H9 (cell line): Measurements from ENCODE around the gene CHST15. TPM values are rescaled to one million over a fixed set of nuclear protein-coding genes. Genes with fewer than 3 reads are reported as not detected.

ENCODE experiments used
- DNase-seq: peaks from one replicate; pipeline ENCODE4 v3.0.0-alpha.2; 2017
- H2AFZ ChIP-seq: one replicate; pipeline ENCODE4 v1.6.1; 2013; ENCODE audit warnings: mild to moderate bottlenecking, low read length, control low read depth, moderate library complexity
- H2AK5ac ChIP-seq: 2 replicates; pipeline ENCODE4 v1.6.1; 2013; ENCODE audit warnings: low read length, control low read depth, mixed read lengths; ENCODE audit not compliant: insufficient read length
- H2BK120ac ChIP-seq: one replicate; pipeline ENCODE4 v1.6.1; 2013; ENCODE audit warnings: low read depth, mild to moderate bottlenecking, low read length, control low read depth, inconsistent platforms; ENCODE audit not compliant: poor library complexity, severe bottlenecking
- H2BK12ac ChIP-seq: 2 replicates; pipeline ENCODE4 v1.6.1; 2013; ENCODE audit warnings: low read length, control low read depth, mixed read lengths, low read depth; ENCODE audit not compliant: insufficient read length
- H2BK15ac ChIP-seq: 2 replicates; pipeline ENCODE4 v1.6.1; 2013; ENCODE audit warnings: low read depth, low read length, control low read depth
- H2BK20ac ChIP-seq: one replicate; pipeline ENCODE4 v1.6.1; 2013; ENCODE audit warnings: low read depth, mild to moderate bottlenecking, low read length, control low read depth, inconsistent platforms; ENCODE audit not compliant: poor library complexity, severe bottlenecking
- H2BK5ac ChIP-seq: 2 replicates; pipeline ENCODE4 v1.6.1; 2013; ENCODE audit warnings: low read length, control low read depth, mixed read lengths; ENCODE audit not compliant: insufficient read length
- H3K14ac ChIP-seq: 2 replicates; pipeline ENCODE4 v1.6.1; 2013; ENCODE audit warnings: low read length, control low read depth; ENCODE audit not compliant: insufficient read depth
- H3K18ac ChIP-seq: 2 replicates; pipeline ENCODE4 v1.6.1; 2013; ENCODE audit warnings: low read depth, mild to moderate bottlenecking, mixed read lengths, low read length, control low read depth; ENCODE audit not compliant: insufficient read length
- H3K23ac ChIP-seq: 2 replicates; pipeline ENCODE4 v1.6.1; 2013; ENCODE audit warnings: low read length, control low read depth, mixed read lengths, low read depth; ENCODE audit not compliant: insufficient read length
- H3K23me2 ChIP-seq: 2 replicates; pipeline ENCODE4 v1.6.1; 2013; ENCODE audit warnings: low read depth, mild to moderate bottlenecking, mixed read lengths, low read length, control low read depth; ENCODE audit not compliant: insufficient read length, poor library complexity, severe bottlenecking
- H3K27ac ChIP-seq: 2 replicates; pipeline ENCODE4 v1.5.1; 2013; ENCODE audit warnings: low read length, control low read depth, mixed read lengths, low read depth; ENCODE audit not compliant: insufficient read length
- H3K27me3 ChIP-seq: 2 replicates; pipeline ENCODE4 v1.6.1; 2013; ENCODE audit warnings: low read length, control low read depth, inconsistent platforms; ENCODE audit not compliant: insufficient read depth
- H3K4ac ChIP-seq: 2 replicates; pipeline ENCODE4 v1.6.1; 2013; ENCODE audit warnings: low read depth, mild to moderate bottlenecking, control low read depth, inconsistent platforms, low read length, moderate library complexity
- H3K4me1 ChIP-seq: 2 replicates; pipeline ENCODE4 v1.6.1; 2013; ENCODE audit warnings: low read length, control low read depth, inconsistent platforms; ENCODE audit not compliant: insufficient read depth
- H3K4me2 ChIP-seq: 2 replicates; pipeline ENCODE4 v1.6.1; 2013; ENCODE audit warnings: low read length, control low read depth, mixed read lengths; ENCODE audit not compliant: insufficient read length, insufficient read depth
- H3K56ac ChIP-seq: 2 replicates; pipeline ENCODE4 v1.6.1; 2013; ENCODE audit warnings: low read depth, mild to moderate bottlenecking, mixed read lengths, low read length, control low read depth; ENCODE audit not compliant: insufficient read length
- H3K79me1 ChIP-seq: 2 replicates; pipeline ENCODE4 v1.6.1; 2013; ENCODE audit warnings: low read depth, mild to moderate bottlenecking, moderate library complexity, low read length, control low read depth, inconsistent platforms; ENCODE audit not compliant: insufficient read depth, poor library complexity, severe bottlenecking
- H3K79me2 ChIP-seq: 2 replicates; pipeline ENCODE4 v1.6.1; 2013; ENCODE audit warnings: low read length, control low read depth, inconsistent platforms; ENCODE audit not compliant: insufficient read depth
- H3K9ac ChIP-seq: 2 replicates; pipeline ENCODE4 v1.6.1; 2013; ENCODE audit warnings: low read length, control low read depth, mixed read lengths; ENCODE audit not compliant: insufficient read length; ENCODE audit errors: extremely low read depth
- H3K9me3 ChIP-seq: one replicate; pipeline ENCODE4 v1.6.1; 2013; ENCODE audit warnings: low read depth, low read length, inconsistent platforms; ENCODE audit not compliant: control insufficient read depth
- H3T11ph ChIP-seq: one replicate; pipeline ENCODE4 v1.6.1; 2013; ENCODE audit warnings: mild to moderate bottlenecking, low read length, control low read depth, inconsistent platforms
- H4K20me1 ChIP-seq: one replicate; pipeline ENCODE4 v1.6.1; 2013; ENCODE audit not compliant: control insufficient read depth, insufficient read length, insufficient read depth
- H4K5ac ChIP-seq: 2 replicates; pipeline ENCODE4 v1.6.1; 2013; ENCODE audit warnings: low read depth, mild to moderate bottlenecking, mixed read lengths, low read length, control low read depth; ENCODE audit not compliant: insufficient read length
- H4K8ac ChIP-seq: replicated peaks from 2 replicates; pipeline ENCODE4 v1.6.1; 2013; ENCODE audit warnings: low read length, control low read depth, mixed read lengths, low read depth; ENCODE audit not compliant: insufficient read length
- H4K91ac ChIP-seq: 2 replicates; pipeline ENCODE4 v1.6.1; 2013; ENCODE audit warnings: low read depth, mild to moderate bottlenecking, moderate library complexity, mixed read lengths, low read length, control low read depth; ENCODE audit not compliant: insufficient read length
- H3K27ac Mint-ChIP-seq, 3 experiments: 2 replicates in 2 of 3; 3 replicates in 1 of 3; pipeline ENCODE4 v1.8.0; 2020 to 2021; ENCODE audit warnings: mixed read lengths in 3 of 3, mild to moderate bottlenecking in 1 of 3, moderate library complexity in 1 of 3
- H3K27me3 Mint-ChIP-seq: 2 replicates; pipeline ENCODE4 v1.8.0; 2021; ENCODE audit warnings: low read depth, mild to moderate bottlenecking, moderate library complexity, mixed read lengths
- H3K36me3 Mint-ChIP-seq, 3 experiments: 2 replicates in 2 of 3; 3 replicates in 1 of 3; pipeline ENCODE4 v1.8.0; 2020 to 2021; ENCODE audit warnings: low read depth in 3 of 3, mixed read lengths in 3 of 3; ENCODE audit not compliant: insufficient read depth in 1 of 3
- H3K4me1 Mint-ChIP-seq, 2 experiments: 2 replicates each; pipeline ENCODE4 v1.8.0; 2020; ENCODE audit warnings: mixed read lengths in 2 of 2
- H3K4me3 Mint-ChIP-seq, 2 experiments: 2 replicates in 1 of 2; 3 replicates in 1 of 2; pipeline ENCODE4 v1.8.0; 2020 to 2021; ENCODE audit warnings: mild to moderate bottlenecking in 2 of 2, mixed read lengths in 2 of 2, moderate library complexity in 1 of 2
- H3K9me3 Mint-ChIP-seq, 2 experiments: 2 replicates in 1 of 2; 3 replicates in 1 of 2; pipeline ENCODE4 v1.8.0; 2020; ENCODE audit warnings: mild to moderate bottlenecking in 2 of 2, mixed read lengths in 2 of 2, moderate library complexity in 1 of 2
- CTCF ChIP-seq: fragments of 200-600 bp; sonication (generic); conservative IDR thresholded peaks from 3 replicates; pipeline ENCODE4 v1.8.0; 2021; ENCODE audit warnings: antibody characterized with exemption, mild to moderate bottlenecking
- WGBS: extraction: QIAGEN DNeasy Blood & Tissue Kit; methylation state at CpG from one replicate; pipeline ENCODE4 v1.1.7; 2013; ENCODE audit warnings: missing lambda C conversion rate, low lambda C conversion rate, mixed read lengths; ENCODE audit not compliant: insufficient read length; ENCODE audit errors: extremely low coverage; 5-methylcytosine and 5-hydroxymethylcytosine counted together
- total RNA-seq: library from RNA; stranded (reverse); gene quantifications from 2 replicates; pipeline ENCODE4 v1.2.1, GENCODE V29; 2021

The CHST15 gene
- total RNA-seq, 1 experiment from 2014 or later: 8.7 TPM

- Histone ChIP-seq H3K27me3 (peaks cover 5% of the 10 kb centered on the region; the same call in 1 of the 2 replicates), H2BK20ac (no peak overlapping the region), H2AFZ (no peak overlapping the region), H3K23me2 (peaks cover 19% of the 10 kb centered on the region), H4K5ac (no peak overlapping the region), H2BK15ac (no peak overlapping the region), H3K79me1 (no peaks in the 10 kb centered on the region), H3K79me2 (no peaks in the 10 kb centered on the region), H3K14ac (no peak overlapping the region), H3T11ph (no peak overlapping the region), H4K20me1 (no peaks in the 10 kb centered on the region), H3K4me1 (no peaks in the 10 kb centered on the region), H2BK12ac (no peak overlapping the region), H2AK5ac (no peak overlapping the region), H4K8ac (no peak overlapping the region), H3K9me3 (no peaks in the 10 kb centered on the region), H3K9ac (no peak overlapping the region), H3K4ac (no peak overlapping the region), H3K4me2 (no peak overlapping the region), H4K91ac (no peak overlapping the region), H3K27ac (no peak overlapping the region), H3K56ac (no peak overlapping the region), H2BK120ac (no peak overlapping the region), H3K18ac (no peak overlapping the region), H2BK5ac (no peak overlapping the region), H3K23ac (no peak overlapping the region)
- Mint-ChIP-seq H3K36me3 (peaks cover 0 to 3% (median 0%) of the 10 kb centered on the region in 3 experiments; a peak in 3 of 7 replicates), H3K27me3 (peaks cover 62% of the 10 kb centered on the region), H3K4me3 (peak overlapping the region; percentile 46 to 94; a peak in 3 of 5 replicates), H3K4me1 (peaks cover 25 to 30% of the 10 kb centered on the region in 2 experiments), H3K27ac (no peak overlapping the region), H3K9me3 (no peaks in the 10 kb centered on the region; a peak in 2 of 5 replicates)
- no peak for TF ChIP-seq CTCF
- DNase-seq: no peak
- WGBS: no CpG with 5 or more reads among the region's 6 CpGs
These were observed 2.7 kb downstream of the CHST15 start for GRCh38 chr10:124090601-124091209.
